HCT116 (cell line): ENCODE measurements around the gene HOXD10.

Experiments used
- CTCF ChIP-seq, 3 experiments: fragments of 200-600 bp in 1 of 3; sonication (generic) in 1 of 3; IDR thresholded peaks in 2 of 3; conservative IDR thresholded peaks in 1 of 3; 2 replicates each; pipeline ENCODE4 v1.5.1; 2012 to 2017; ENCODE audit warnings: low read depth in 2 of 3, low read length in 2 of 3, antibody characterized with exemption in 1 of 3, borderline replicate concordance in 1 of 3, control low read depth in 1 of 3, mild to moderate bottlenecking in 1 of 3, mixed read lengths in 1 of 3, mixed run types in 1 of 3, moderate library complexity in 1 of 3; ENCODE audit not compliant: insufficient read depth in 1 of 3
- ZFX ChIP-seq: fragments of 450-650 bp; IDR thresholded peaks from 2 replicates; pipeline ENCODE4 v1.6.1; 2017

- TF ChIP-seq CTCF (IDR thresholded peaks at IDR 0.05 in 2 of 3, conservative IDR thresholded peaks at IDR 0.05 in 1 of 3; ENCODE audit: borderline replicate concordance in 1 of 3, insufficient read depth in 1 of 3, low read depth in 2 of 3, low read length in 2 of 3) (peak; percentile 44 to 67 (median 65); a peak in 5 of 6 replicates), ZFX (no peak)
Measured at GRCh38 chr2:176088048-176088936, 28.3 kb upstream of the HOXD10 start.
